ENCODE measurements around the gene PCP4L1. TPM values are rescaled to one million over a fixed set of nuclear protein-coding genes. Genes with fewer than 3 reads are reported as not detected.

The PCP4L1 gene
- polyA plus RNA-seq, 1 donor from 2014 or later, result not detected

DNA sequence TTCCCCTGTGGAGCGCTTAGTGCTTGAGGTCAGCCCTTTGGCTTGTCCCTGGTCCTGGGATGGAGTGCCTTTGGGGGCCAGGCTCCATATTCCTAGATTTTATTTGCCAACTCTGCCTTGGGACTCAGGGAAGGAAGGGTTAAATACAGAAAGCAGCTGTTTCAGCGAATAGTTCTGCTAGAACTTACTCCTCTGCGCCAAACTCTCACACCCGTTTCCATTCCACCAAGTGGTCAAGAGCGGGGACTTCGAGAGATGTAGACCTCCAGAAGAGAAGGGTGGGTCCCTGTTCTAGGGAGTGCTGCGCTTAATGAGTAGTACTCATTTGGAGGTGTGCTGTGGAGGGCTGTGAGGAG lies 33.4 kb upstream of the PCP4L1 start:
- Mint-ChIP-seq H3K27ac (peak overlapping the region in 2 of 3 donors; percentile 70 to 91), H3K4me1 (peaks cover 18 to 23% (median 22%) of the 10 kb centered on the region in 3 donors), H3K27me3 (peaks cover 24% of the 10 kb centered on the region), H3K36me3 (peaks cover 6% of the 10 kb centered on the region), H3K9me3 (no peaks in the 10 kb centered on the region), H3K4me3 (peak overlapping the region in 3 of 4 donors; percentile 82 to 100 (median 99))

DNA sequence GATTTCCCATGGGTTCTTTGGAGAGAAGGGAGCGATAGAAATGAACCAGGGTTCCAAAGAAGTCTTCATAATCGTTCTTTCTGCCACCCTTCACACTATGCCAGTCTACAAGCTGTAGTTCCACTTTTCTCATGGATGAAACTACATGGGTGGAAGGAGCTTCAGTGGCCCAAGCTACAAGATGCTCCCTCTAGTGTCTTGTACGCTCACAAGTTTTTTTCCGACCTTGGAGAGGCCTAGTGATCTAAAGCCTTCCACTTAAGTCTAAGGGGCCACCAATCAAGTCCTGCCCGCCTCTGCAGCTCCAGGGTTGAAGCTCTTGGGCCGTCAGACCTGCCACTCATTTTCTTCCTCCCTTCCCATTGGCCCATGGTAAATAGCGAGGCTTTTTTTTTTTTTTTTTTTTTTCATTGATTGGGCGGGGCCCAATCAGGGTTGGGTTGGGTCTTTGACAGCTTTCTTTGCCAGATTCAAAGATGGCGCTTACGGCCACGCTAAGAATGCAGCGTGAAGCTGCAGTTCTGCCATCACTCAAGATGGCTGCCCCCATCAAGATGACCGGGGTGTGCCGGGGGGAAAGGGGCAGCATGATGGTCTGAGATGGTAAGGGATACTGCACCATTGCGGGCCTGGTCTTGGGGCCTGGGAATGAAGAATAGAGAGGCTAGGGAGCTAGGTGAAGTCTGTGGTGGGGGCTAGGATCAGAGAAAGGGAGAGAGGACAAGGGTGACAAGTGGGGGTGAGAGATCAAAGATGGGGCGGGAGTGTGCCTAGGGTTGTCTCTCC lies 32.8 kb upstream of the PCP4L1 start, which contains the start of gene TOMM40L:
Gene TOMM40L (plus strand): TSS at position 527 of the 786 bp plus-strand sequence. CDS start 430 bp downstream, outside the sequence.
- H3K4me3 Mint-ChIP-seq, result peak within 1 kb of the TSS; percentile 82 to 100 (median 98)
- H3K36me3 Mint-ChIP-seq, result peaks cover 6% of the 10 kb centered on the region
- H3K9me3 Mint-ChIP-seq, result no peaks in the 10 kb centered on the region
- H3K27ac Mint-ChIP-seq, result peak within 1 kb of the TSS; percentile 70 to 91 (median 90)
- H3K27me3 Mint-ChIP-seq, result peaks cover 20% of the 10 kb centered on the region
- peaks cover 18 to 23% (median 22%) of the 10 kb centered on the region in 3 donors for H3K4me1 Mint-ChIP-seq

DNA sequence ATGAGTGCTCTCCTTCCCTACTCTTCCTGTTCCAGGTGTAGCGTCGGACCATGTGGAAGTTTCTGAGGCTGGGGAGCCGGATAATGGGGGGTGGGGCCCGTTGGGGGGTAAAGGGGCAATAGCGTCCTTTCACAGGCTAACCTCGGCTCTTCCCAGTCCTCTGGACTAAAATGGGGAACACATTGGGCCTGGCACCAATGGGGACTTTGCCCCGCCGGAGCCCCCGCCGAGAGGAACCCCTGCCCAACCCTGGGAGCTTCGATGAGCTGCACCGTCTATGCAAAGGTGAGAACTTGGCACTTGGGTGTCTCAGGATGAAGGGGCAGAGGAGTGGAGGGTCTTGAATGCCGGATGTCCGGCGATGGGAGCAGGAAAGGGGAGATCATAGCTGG lies 32.2 kb upstream of the PCP4L1 start:
- Mint-ChIP-seq H3K4me3 (peak overlapping the region; percentile 82 to 100 (median 98)), H3K27me3 (peaks cover 18% of the 10 kb centered on the region), H3K27ac (peak overlapping the region in 2 of 3 donors; percentile 70 to 90), H3K36me3 (peaks cover 6% of the 10 kb centered on the region), H3K9me3 (no peaks in the 10 kb centered on the region), H3K4me1 (peaks cover 18 to 23% (median 22%) of the 10 kb centered on the region in 3 donors)

DNA sequence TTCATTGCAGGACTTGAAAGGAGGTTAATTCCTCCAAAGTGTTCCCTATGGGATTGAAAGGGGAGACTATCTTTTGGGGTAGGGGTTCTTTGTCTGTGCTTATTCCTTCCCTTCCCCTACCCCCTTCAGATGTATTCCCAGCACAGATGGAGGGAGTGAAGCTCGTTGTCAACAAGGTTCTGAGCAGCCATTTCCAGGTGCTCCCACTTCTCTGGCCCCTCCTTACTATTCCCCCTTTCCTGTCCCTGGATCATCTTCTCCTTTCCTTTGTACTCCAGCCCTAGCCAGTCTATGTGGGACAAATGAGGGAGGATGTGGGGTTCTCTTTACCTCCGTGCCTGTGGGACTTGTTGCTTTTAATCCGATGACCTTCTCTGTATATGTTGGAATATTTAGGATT lies 31.8 kb upstream of the PCP4L1 start:
- H3K36me3 Mint-ChIP-seq, result peaks cover 6% of the 10 kb centered on the region
- no peaks in the 10 kb centered on the region for H3K9me3 Mint-ChIP-seq
- H3K4me1 Mint-ChIP-seq, result peaks cover 18 to 23% (median 22%) of the 10 kb centered on the region in 3 donors
- peaks cover 18% of the 10 kb centered on the region for H3K27me3 Mint-ChIP-seq
- no peak overlapping the region for H3K27ac Mint-ChIP-seq
- H3K4me3 Mint-ChIP-seq, result peak overlapping the region; percentile 67 to 91 (median 72)

DNA sequence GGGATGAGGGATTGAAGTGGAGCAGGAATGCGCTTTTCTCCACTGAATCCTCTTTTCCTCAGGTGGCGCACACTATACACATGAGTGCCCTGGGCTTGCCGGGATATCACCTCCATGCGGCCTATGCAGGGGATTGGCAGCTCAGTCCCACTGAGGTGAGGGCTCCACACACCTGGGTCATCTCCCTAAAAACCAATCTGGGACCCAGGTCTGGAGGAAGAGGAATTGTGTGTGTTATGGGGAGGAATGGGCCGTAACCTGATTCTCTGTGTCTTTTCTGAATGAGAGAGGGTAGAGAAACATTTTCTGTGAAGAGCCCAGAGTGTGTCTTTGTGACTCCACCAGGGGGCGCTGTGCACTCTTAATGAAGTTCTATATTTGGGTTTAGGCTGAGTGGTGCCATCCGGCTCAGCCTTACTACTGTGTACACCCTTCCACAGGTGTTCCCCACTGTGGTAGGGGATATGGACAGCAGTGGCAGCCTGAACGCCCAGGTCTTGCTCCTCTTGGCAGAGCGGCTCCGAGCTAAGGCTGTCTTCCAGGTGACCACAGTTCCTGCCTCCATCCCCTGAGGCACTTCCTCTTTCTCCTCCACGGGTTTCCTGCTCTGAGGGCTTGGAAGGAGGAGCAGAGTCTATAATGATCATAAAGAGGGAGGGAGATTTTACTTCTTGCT lies 31.2 kb upstream of the PCP4L1 start:
- Mint-ChIP-seq H3K27me3 (peaks cover 14% of the 10 kb centered on the region), H3K4me1 (peaks cover 18 to 23% (median 22%) of the 10 kb centered on the region in 3 donors), H3K4me3 (peak overlapping the region; percentile 55 to 91 (median 72)), H3K27ac (peak overlapping the region; percentile 6 to 36 (median 33)), H3K9me3 (no peaks in the 10 kb centered on the region), H3K36me3 (peaks cover 8% of the 10 kb centered on the region)

DNA sequence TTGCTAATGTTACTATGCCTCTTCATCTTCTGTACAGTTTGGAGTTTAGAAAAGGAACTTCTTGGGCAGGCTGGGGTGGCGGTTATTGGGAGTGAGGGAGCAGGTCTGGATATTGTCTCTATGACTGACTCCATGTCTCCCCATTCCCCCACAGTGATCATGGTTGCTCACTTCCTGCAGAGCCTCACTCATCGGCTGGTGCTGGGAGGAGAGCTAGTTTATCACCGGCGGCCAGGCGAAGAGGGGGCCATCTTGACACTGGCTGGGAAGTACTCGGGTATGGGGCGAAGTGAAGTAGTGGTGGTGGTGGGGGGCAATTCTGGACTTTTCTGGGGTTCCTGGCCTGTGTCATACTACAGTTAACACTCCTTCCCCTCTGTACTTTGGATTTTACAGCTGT lies 30.5 kb upstream of the PCP4L1 start:
- Mint-ChIP-seq H3K4me3 (peak overlapping the region in 3 of 4 donors; percentile 10 to 71 (median 55)), H3K4me1 (peaks cover 18 to 23% (median 22%) of the 10 kb centered on the region in 3 donors), H3K9me3 (no peaks in the 10 kb centered on the region), H3K27ac (no peak overlapping the region), H3K27me3 (peaks cover 8% of the 10 kb centered on the region), H3K36me3 (peaks cover 8% of the 10 kb centered on the region)

DNA sequence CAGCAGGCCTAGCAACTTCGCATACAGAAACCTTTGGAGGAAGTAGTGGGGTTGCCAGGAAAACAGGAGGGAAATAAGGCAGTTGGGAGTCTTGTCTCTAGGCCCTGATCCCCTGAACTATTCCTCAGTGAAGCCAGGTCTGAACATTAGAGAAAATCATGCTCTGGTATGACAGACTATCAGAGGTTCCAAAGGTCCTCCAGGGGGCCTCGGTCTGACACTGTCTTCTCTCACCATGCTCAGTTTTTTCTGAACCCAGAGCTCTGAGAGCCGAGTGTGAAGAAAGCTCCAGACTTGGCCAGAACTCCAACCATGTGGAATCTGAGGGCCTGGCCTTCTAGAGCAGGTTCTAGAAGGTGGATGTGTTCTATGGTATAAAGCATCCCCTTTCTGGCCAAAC lies 28.6 kb upstream of the PCP4L1 start:
- Mint-ChIP-seq H3K36me3 (peaks cover 8% of the 10 kb centered on the region), H3K4me3 (no peak overlapping the region), H3K4me1 (peaks cover 18 to 23% (median 22%) of the 10 kb centered on the region in 3 donors), H3K27ac (no peak overlapping the region), H3K9me3 (no peaks in the 10 kb centered on the region), H3K27me3 (no peaks in the 10 kb centered on the region)

DNA sequence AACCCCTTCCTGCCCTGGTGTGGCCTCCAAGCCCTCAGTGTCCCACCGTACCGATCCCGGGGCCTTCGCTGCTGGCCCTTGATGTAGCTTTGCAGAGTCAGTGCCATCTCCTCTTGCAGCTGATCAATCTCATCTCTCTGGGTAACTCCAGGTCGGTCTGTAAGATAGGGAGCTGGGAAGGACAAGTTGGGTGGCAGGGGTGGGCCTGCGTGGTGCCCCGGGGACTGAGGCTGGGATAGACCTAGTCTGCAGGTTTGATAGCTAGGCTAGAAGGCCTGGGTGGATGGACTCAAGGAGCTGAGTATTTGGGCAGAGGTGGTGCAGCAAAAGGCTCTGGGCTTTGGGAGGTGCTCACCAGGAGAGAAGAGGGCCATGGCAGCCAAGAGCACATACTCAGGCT lies 27.8 kb upstream of the PCP4L1 start:
- Mint-ChIP-seq H3K27me3 (no peaks in the 10 kb centered on the region), H3K27ac (peak overlapping the region in 1 of 3 donors; percentile 9), H3K9me3 (no peaks in the 10 kb centered on the region)

DNA sequence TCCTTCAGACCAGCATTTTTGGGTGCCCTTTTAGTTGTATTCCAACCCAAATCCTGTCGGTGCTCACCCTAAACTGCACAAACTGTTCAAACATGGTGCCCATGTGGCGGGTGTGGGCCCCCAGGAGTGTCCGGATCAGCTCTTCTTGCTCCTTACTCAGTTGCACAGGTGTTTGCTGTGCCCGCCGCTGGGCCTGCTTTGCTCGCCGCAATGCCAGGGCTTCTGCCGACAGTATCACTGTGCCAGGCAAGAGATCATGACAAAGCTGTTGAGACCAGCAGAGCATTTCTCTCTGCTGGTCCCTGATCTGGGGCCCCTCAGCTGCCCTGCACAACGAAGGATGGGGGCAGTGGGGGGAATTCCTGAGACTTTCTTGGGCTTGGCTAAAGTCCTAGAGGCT lies 25.4 kb upstream of the PCP4L1 start:
- Mint-ChIP-seq H3K27me3 (peaks cover 4% of the 10 kb centered on the region), H3K4me3 (no peak overlapping the region), H3K9me3 (no peaks in the 10 kb centered on the region), H3K36me3 (peaks cover 6% of the 10 kb centered on the region), H3K27ac (no peak overlapping the region), H3K4me1 (no peaks in the 10 kb centered on the region)

More for the DNA sequence above, 27.8 kb upstream of the PCP4L1 start:
- Mint-ChIP-seq H3K4me1 (peaks cover 13 to 17% (median 17%) of the 10 kb centered on the region in 3 donors), H3K4me3 (no peak overlapping the region), H3K36me3 (peaks cover 8% of the 10 kb centered on the region)

DNA sequence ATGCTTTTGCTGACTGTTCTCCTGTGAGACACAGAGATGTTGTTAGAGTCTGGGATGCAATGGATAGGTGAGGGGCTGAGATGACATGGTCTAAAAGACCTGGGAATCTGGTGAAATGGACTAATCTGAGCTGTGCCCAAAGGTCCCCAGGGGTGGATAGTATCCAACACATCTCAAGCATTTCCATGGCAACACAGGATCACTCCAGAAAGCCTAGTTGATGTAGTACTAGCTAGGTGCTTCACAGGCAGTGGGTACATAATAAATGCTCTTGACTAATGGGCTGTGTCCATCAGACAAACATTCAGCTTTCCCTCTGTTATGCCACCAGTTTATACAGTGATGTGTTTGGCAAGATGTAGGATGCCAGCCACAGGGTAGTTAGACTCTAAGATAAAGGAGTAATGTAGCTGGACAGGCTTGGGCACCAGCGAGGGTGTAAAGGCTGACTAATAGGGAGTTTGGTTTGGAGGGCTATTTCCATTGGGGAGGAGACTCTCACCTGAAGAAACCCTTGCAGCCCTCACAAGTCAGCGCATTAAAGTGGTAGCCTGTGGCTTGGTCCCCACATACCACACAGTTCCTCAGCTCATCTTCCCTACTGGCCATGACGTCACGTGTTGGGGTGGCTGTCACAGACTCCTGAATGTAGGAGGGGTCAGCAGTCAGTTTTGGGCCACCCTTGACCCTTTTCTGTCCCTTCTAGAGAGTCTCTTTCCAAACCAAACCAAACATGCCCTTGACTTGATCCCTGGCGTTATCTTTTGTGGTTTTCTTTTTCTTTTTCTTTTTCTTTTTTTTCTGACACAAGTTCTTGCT lies 22.4 kb upstream of the PCP4L1 start:
- Mint-ChIP-seq H3K4me1 (no peaks in the 10 kb centered on the region), H3K4me3 (no peak overlapping the region), H3K9me3 (no peaks in the 10 kb centered on the region), H3K27ac (no peak overlapping the region), H3K27me3 (peaks cover 6% of the 10 kb centered on the region), H3K36me3 (peaks cover 1% of the 10 kb centered on the region)

DNA sequence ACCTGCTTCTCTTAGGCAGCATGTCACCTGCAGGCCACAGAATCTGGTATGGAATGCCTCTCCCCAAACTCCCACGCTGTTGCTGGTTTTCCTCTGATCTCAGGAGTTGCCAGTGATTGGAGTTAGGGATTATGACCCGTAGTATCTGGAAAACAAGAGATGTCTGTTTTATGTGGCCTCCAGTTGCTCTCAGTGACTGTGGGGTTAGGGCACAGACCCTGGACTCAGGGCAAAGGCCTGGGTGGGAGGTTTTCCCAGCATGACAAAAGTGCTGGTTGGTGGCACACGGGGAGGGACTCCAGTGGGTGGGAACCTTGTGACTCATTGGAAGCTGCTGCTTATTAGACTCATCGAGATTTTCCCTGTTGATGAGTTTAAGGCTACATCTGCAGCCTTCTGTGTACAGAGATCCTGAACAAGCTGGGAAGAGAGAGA lies 20.5 kb upstream of the PCP4L1 start, which contains the start of gene NR1I3:
Gene NR1I3 (minus strand): TSS at position 165 of the 435 bp plus-strand sequence. CDS start 1,638 bp downstream, outside the sequence.
- H3K27me3 Mint-ChIP-seq, result peaks cover 6% of the 10 kb centered on the region
- H3K4me3 Mint-ChIP-seq, result peak within 1 kb of the TSS in 1 of 4 donors; percentile 52
- no peaks in the 10 kb centered on the region for H3K9me3 Mint-ChIP-seq
- H3K27ac Mint-ChIP-seq, result no peak within 1 kb of the TSS
- peaks cover 0 to 4% (median 3%) of the 10 kb centered on the region in 3 donors for H3K4me1 Mint-ChIP-seq
- H3K36me3 Mint-ChIP-seq, result no peaks in the 10 kb centered on the region

DNA sequence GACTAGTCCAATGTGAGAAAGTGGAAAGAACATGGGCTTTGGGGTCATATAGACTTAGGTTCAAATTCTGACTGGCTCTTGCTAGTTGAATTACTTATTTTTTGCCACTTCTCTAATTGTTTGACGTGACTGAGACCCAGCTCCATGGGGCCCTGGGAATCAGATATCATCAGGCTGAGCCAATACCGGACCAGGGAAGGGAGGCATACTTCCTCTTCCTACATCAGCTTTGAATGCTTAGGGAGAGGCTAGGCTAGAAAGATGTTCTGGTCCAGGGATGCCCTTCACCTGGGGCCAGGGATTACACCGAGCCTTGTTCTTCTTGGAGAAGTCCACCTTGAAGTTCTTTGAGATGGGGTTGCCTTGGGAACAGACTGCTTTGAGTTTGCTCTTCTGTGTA lies 16.9 kb upstream of the PCP4L1 start:
- H3K4me3 Mint-ChIP-seq, result no peak overlapping the region
- peaks cover 0 to 5% (median 3%) of the 10 kb centered on the region in 3 donors for H3K4me1 Mint-ChIP-seq
- no peak overlapping the region for H3K27ac Mint-ChIP-seq
- peaks cover 6% of the 10 kb centered on the region for H3K27me3 Mint-ChIP-seq
- H3K9me3 Mint-ChIP-seq, result no peaks in the 10 kb centered on the region
- peaks cover 3% of the 10 kb centered on the region for H3K36me3 Mint-ChIP-seq

DNA sequence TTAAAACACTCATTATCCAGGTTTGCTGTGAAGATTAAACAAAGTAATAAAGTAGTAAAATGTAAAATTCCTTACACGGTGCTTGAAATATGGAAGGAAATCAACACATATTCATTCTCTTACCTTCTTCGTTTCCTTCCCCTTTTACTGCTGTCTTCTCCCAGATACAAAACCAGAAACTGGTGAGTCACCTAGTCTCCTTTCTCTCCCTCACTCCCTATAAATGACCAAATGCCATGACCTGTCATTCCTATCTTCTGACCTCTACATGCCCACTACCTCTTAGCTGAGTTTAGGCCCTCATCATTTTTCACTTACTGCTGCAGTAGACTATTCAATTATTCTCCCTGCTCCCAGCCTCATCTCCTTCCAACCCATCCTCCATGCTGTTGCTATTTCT lies 16.2 kb upstream of the PCP4L1 start:
- Mint-ChIP-seq H3K36me3 (peaks cover 5% of the 10 kb centered on the region), H3K4me3 (no peak overlapping the region), H3K27me3 (peaks cover 8% of the 10 kb centered on the region), H3K27ac (peak overlapping the region in 2 of 3 donors; percentile 0 to 75), H3K9me3 (no peaks in the 10 kb centered on the region), H3K4me1 (peaks cover 0 to 5% (median 3%) of the 10 kb centered on the region in 3 donors)

DNA sequence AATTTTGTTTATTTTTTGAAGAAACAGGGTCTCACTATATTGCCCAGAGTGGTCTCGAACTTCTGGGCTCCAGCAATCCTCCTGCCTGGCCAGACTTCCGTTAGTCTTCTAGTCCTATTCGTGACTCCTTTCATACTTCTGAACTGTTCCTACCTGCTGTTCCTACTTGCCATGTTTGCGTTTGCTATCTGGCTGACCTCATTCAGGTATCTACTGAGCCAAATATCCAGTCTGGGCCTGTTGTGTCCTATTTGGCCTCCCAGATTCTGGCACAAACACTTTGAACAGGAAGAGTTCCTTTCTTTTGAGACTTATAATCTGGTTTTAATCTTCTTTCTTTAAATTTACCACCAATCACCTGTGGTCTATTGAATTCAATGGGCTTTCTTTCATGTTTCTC lies 13.7 kb upstream of the PCP4L1 start:
- H3K36me3 Mint-ChIP-seq, result peaks cover 7% of the 10 kb centered on the region
- peaks cover 0 to 2% (median 0%) of the 10 kb centered on the region in 3 donors for H3K9me3 Mint-ChIP-seq
- H3K4me3 Mint-ChIP-seq, result no peak overlapping the region
- H3K27ac Mint-ChIP-seq, result no peak overlapping the region
- peaks cover 0 to 5% (median 3%) of the 10 kb centered on the region in 3 donors for H3K4me1 Mint-ChIP-seq
- peaks cover 1% of the 10 kb centered on the region for H3K27me3 Mint-ChIP-seq

Measured in IgD-negative memory B cell (primary cell).